ENCODE results near the gene CHL1.

GRCh38 chr3:294581-294980 lies 98.0 kb downstream of the CHL1 start:
- TF ChIP-seq CTCF (IDR thresholded peaks at IDR 0.05) (no peak), POLR2A (IDR thresholded peaks at IDR 0.05) (no peak)

Data from Peyer's patch (tissue), 4 donors.